ENCODE results near the gene SPRYD3.

DNA sequence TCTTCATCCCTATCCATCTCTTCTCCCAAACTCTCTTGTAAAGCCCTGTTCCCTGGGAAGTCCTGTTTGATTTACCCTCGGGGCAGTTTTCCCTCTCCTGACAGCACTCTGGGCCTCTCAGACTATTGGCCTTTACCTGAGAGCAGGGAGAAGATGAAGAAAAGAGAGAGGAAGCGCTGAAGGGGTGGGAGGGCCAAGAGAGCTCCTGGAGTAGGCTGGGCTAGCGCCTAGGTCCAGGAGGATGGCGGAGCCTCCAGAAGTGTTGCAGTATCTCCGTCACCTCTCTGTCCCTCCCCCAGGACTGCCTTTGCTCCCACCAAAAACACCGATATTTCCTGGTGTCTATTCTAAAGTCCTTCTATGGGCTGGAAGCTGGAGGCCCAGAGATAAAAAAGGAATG is 12.6 kb upstream of the SPRYD3 start:
- TF ChIP-seq, protein P1, sequence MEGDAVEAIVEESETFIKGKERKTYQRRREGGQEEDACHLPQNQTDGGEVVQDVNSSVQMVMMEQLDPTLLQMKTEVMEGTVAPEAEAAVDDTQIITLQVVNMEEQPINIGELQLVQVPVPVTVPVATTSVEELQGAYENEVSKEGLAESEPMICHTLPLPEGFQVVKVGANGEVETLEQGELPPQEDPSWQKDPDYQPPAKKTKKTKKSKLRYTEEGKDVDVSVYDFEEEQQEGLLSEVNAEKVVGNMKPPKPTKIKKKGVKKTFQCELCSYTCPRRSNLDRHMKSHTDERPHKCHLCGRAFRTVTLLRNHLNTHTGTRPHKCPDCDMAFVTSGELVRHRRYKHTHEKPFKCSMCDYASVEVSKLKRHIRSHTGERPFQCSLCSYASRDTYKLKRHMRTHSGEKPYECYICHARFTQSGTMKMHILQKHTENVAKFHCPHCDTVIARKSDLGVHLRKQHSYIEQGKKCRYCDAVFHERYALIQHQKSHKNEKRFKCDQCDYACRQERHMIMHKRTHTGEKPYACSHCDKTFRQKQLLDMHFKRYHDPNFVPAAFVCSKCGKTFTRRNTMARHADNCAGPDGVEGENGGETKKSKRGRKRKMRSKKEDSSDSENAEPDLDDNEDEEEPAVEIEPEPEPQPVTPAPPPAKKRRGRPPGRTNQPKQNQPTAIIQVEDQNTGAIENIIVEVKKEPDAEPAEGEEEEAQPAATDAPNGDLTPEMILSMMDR (IDR thresholded peaks at IDR 0.05; ENCODE audit: low read depth, low read length, poor library complexity, severe bottlenecking), result no peak
- TF ChIP-seq EZH2phosphoT487 (IDR thresholded peaks at IDR 0.05; ENCODE audit: borderline replicate concordance, low read length), result no peak
